Lower leg skin (tissue), 3 donors: ENCODE measurements around the gene MLLT3.

ENCODE experiments used
- CTCF ChIP-seq, 3 donors: fragments of 450-650 bp; IDR thresholded peaks; one replicate each; pipeline ENCODE4 v1.5.1; 2016; ENCODE audit warnings: antibody characterized with exemption in 3 of 3, mild to moderate bottlenecking in 3 of 3, moderate library complexity in 2 of 3
- POLR2A ChIP-seq, 2 donors: fragments of 450-650 bp; IDR thresholded peaks; one replicate each; pipeline ENCODE4 v1.6.1; 2016 to 2017; ENCODE audit warnings: antibody characterized with exemption in 2 of 2, mild to moderate bottlenecking in 1 of 2, moderate library complexity in 1 of 2

GRCh38 chr9:20518737-20519136 is 103.6 kb downstream of the MLLT3 start:
- no peak for TF ChIP-seq POLR2A (IDR thresholded peaks at IDR 0.05)
- no peak for TF ChIP-seq CTCF (IDR thresholded peaks at IDR 0.05)
